GM12872 (cell line): ENCODE results near the gene NUBP1.

ENCODE experiments used
- CTCF ChIP-seq: IDR thresholded peaks from 3 replicates; pipeline ENCODE4 v1.5.1; 2011; ENCODE audit warnings: low read depth, mild to moderate bottlenecking, low read length, moderate library complexity; ENCODE audit not compliant: insufficient read depth

NUBP1 gene

GRCh38 chr16:10812312-10813098 lies 68.9 kb downstream of the NUBP1 start:
- peak; percentile 35; the same call in 1 of the 3 replicates for TF ChIP-seq CTCF

DNA sequence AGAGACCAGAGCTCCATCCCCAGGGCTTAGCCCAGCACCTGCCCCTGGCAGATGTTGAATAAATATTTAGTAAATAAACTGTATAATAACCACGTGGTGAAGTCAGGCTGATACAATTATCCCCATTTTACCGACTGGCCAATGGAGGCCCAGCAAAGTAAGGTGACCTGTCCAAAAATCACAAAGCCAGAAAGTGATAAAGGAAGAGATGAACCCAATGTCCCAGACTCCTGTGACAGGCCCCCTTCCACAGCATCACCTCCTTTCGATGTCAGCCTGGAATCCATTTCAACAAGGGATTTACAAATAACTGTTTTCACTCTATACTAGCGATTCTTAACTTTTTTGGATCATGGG lies 69.4 kb downstream of the NUBP1 start:
- no peak for TF ChIP-seq CTCF

GRCh38 chr16:10817514-10817913 lies 73.9 kb downstream of the NUBP1 start:
- TF ChIP-seq CTCF, result no peak

GRCh38 chr16:10817963-10818941 lies 74.6 kb downstream of the NUBP1 start, which contains the start of gene TVP23A:
TSS of gene TVP23A (minus strand) at chr16:10818794. CDS start at chr16:10818493, 301 bp downstream.
- TF ChIP-seq CTCF, result no peak
